Measurements from ENCODE around the gene CTTN. TPM values are rescaled to one million over a fixed set of nuclear protein-coding genes. Genes with fewer than 3 reads are reported as not detected.

Gene CTTN
- total RNA-seq, 1 donor from 2014 or later: 313 TPM

DNA sequence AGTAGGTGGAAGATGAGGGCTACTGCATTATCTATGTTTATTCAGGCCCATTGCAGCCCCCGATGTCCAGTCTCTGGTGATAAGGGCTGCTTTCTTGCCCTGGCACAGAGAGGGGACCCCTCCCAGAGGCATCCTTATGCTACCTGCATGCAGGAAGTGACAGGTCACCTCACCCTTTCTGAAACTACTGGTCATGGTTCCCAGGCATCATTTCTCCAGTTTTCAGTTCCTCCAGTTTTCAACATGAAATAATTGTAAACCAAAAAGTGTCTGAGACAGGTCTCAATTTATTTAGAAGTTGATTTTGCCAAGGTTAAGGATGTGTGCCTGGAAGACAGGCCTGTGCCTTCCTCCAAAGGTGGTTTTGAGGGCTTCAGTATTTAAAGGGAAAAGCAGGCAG is 57.0 kb downstream of the CTTN start:
- Mint-ChIP-seq H3K9me3 (ENCODE audit: unreplicated experiment) (no peaks in the 10 kb centered on the region), H3K27me3 (ENCODE audit: unreplicated experiment) (peaks cover 2% of the 10 kb centered on the region), H3K4me3 (ENCODE audit: unreplicated experiment) (no peak overlapping the region), H3K27ac (ENCODE audit: unreplicated experiment) (no peak overlapping the region), H3K36me3 (ENCODE audit: unreplicated experiment) (no peaks in the 10 kb centered on the region), H3K4me1 (ENCODE audit: unreplicated experiment) (no peaks in the 10 kb centered on the region)
- DNase-seq (ENCODE audit: extremely low spot score, unreplicated experiment): no peak
- TF ChIP-seq, protein P1, sequence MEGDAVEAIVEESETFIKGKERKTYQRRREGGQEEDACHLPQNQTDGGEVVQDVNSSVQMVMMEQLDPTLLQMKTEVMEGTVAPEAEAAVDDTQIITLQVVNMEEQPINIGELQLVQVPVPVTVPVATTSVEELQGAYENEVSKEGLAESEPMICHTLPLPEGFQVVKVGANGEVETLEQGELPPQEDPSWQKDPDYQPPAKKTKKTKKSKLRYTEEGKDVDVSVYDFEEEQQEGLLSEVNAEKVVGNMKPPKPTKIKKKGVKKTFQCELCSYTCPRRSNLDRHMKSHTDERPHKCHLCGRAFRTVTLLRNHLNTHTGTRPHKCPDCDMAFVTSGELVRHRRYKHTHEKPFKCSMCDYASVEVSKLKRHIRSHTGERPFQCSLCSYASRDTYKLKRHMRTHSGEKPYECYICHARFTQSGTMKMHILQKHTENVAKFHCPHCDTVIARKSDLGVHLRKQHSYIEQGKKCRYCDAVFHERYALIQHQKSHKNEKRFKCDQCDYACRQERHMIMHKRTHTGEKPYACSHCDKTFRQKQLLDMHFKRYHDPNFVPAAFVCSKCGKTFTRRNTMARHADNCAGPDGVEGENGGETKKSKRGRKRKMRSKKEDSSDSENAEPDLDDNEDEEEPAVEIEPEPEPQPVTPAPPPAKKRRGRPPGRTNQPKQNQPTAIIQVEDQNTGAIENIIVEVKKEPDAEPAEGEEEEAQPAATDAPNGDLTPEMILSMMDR (IDR thresholded peaks at IDR 0.05): no peak

DNA sequence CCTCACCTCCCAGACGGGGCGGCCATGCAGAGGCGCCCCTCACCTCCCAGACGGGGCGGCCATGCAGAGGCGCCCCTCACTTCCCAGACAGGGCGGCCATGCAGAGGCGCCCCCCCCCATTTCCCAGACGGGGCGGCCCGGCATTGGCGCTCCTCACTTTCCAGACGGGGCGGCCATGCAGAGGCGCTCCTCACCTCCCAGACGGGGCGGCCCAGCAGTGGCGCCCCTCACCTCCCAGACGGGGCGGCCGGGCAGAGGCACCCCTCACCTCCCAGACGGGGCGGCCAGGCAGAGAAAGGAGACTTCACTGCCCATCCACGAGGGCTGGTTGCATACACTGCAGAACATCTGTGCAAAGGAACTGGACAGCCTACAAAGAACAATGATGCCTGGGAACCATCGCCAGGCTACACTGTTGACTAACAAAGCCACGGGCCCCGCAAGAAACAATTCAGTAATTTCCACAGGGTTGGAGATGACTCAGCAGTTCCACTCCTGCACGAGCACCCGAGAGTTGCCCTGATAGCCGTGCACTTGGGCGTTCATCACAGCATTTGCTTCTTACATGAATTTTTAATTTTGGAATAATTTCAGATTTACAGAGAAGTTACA is 58.7 kb downstream of the CTTN start:
- TF ChIP-seq, protein P1 (IDR thresholded peaks at IDR 0.05): no peak
- H3K4me3 Mint-ChIP-seq (ENCODE audit: unreplicated experiment): no peak overlapping the region
- H3K4me1 Mint-ChIP-seq (ENCODE audit: unreplicated experiment): no peaks in the 10 kb centered on the region
- no peak overlapping the region for H3K27ac Mint-ChIP-seq (ENCODE audit: unreplicated experiment)
- no peaks in the 10 kb centered on the region for H3K9me3 Mint-ChIP-seq (ENCODE audit: unreplicated experiment)
- H3K36me3 Mint-ChIP-seq (ENCODE audit: unreplicated experiment): no peaks in the 10 kb centered on the region
- H3K27me3 Mint-ChIP-seq (ENCODE audit: unreplicated experiment): peaks cover 14% of the 10 kb centered on the region
- DNase-seq (ENCODE audit: extremely low spot score, unreplicated experiment): no peak

DNA sequence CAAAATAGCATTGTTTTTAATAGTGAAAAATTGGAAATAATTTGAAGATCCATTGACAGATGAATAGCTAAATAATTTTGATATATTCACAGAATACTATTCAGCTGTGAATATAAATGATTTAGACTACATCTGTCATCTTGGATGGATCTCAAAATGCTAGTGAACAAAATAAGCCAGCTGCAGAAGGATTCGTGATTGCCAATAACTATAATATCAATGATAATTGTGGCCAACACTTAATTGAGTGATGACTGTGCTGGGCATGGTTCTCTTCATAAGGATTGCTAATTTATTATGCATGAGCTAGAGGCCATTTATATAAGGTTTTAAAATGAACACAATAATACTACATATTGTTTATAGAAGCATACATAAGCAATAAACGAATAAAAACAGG is 60.4 kb downstream of the CTTN start:
- no peaks in the 10 kb centered on the region for H3K36me3 Mint-ChIP-seq (ENCODE audit: unreplicated experiment)
- peaks cover 15% of the 10 kb centered on the region for H3K27me3 Mint-ChIP-seq (ENCODE audit: unreplicated experiment)
- H3K9me3 Mint-ChIP-seq (ENCODE audit: unreplicated experiment): no peaks in the 10 kb centered on the region
- H3K4me3 Mint-ChIP-seq (ENCODE audit: unreplicated experiment): no peak overlapping the region
- no peak overlapping the region for H3K27ac Mint-ChIP-seq (ENCODE audit: unreplicated experiment)
- TF ChIP-seq, protein P1 (IDR thresholded peaks at IDR 0.05): no peak
- no peaks in the 10 kb centered on the region for H3K4me1 Mint-ChIP-seq (ENCODE audit: unreplicated experiment)
- DNase-seq (ENCODE audit: extremely low spot score, unreplicated experiment): no peak

DNA sequence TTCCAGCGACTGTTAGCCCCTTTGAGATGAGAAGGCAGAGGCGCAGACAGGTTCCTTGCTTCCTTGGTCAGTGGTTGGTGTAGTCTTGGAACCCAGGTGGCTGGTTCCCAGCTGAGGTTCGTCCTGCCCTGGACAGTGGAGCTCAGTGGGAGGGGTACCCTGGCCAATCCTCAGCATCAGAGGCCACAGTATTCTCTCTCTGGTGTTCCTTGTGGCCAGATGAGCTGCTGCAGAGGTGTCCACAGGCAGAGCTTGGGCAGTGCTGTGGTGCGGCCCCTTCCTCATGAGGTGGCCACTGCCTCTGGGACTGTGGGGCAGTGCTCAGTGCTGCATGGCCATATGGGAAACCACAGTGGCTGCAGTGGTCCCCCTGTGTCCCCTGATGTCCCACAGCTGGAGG is 61.8 kb downstream of the CTTN start:
- no peak overlapping the region for H3K27ac Mint-ChIP-seq (ENCODE audit: unreplicated experiment)
- peaks cover 15% of the 10 kb centered on the region for H3K27me3 Mint-ChIP-seq (ENCODE audit: unreplicated experiment)
- no peaks in the 10 kb centered on the region for H3K36me3 Mint-ChIP-seq (ENCODE audit: unreplicated experiment)
- DNase-seq (ENCODE audit: extremely low spot score, unreplicated experiment): no peak
- H3K4me1 Mint-ChIP-seq (ENCODE audit: unreplicated experiment): no peaks in the 10 kb centered on the region
- TF ChIP-seq, protein P1 (IDR thresholded peaks at IDR 0.05): no peak
- no peaks in the 10 kb centered on the region for H3K9me3 Mint-ChIP-seq (ENCODE audit: unreplicated experiment)
- H3K4me3 Mint-ChIP-seq (ENCODE audit: unreplicated experiment): no peak overlapping the region

DNA sequence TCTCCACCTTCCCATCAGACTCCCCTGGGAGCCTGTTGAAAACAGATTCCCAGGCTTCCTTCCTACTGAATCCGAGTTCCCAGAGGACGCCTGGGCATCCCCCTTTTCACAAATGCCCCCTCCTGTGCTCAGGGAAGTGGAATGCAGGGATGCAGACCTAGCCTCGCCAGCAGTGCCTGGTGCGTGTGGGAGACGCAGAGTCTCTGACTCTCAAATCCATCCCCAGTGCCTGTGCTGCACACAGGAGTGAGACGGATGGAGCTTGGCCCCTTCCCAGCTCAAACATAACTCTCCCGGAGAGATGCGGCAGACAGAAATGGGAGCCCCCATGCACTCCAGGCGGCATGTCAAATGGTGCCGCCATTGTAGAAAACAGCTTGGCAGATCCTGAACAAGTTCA is 62.6 kb downstream of the CTTN start:
- Mint-ChIP-seq H3K4me1 (ENCODE audit: unreplicated experiment) (no peaks in the 10 kb centered on the region), H3K9me3 (ENCODE audit: unreplicated experiment) (no peaks in the 10 kb centered on the region), H3K4me3 (ENCODE audit: unreplicated experiment) (no peak overlapping the region), H3K27me3 (ENCODE audit: unreplicated experiment) (peaks cover 15% of the 10 kb centered on the region), H3K36me3 (ENCODE audit: unreplicated experiment) (no peaks in the 10 kb centered on the region), H3K27ac (ENCODE audit: unreplicated experiment) (no peak overlapping the region)
- no peak for DNase-seq (ENCODE audit: extremely low spot score, unreplicated experiment)
- TF ChIP-seq, protein P1 (IDR thresholded peaks at IDR 0.05): no peak
